A673 (cell line): ENCODE data around the gene FLOT2.

ENCODE experiments used
- EZH2 ChIP-seq: fragments of 200-600 bp; sonication (generic); IDR thresholded peaks from 2 replicates; pipeline ENCODE4 v1.6.1; 2017; ENCODE audit warnings: borderline replicate concordance, low read depth, mild to moderate bottlenecking, mixed read lengths, antibody characterized with exemption, low read length; ENCODE audit not compliant: poor library complexity, severe bottlenecking
- TF ChIP-seq, protein P1 (sequence below): fragments of 300-800, 200-600 bp; sonication (generic); conservative IDR thresholded peaks from 2 replicates; pipeline ENCODE4 v1.5.1; 2017; ENCODE audit warnings: low read depth, mild to moderate bottlenecking, antibody characterized with exemption, low read length, moderate library complexity, mixed read lengths

GRCh38 chr17:28918295-28918694 lies 20.8 kb upstream of the FLOT2 start:
- TF ChIP-seq, protein P1, sequence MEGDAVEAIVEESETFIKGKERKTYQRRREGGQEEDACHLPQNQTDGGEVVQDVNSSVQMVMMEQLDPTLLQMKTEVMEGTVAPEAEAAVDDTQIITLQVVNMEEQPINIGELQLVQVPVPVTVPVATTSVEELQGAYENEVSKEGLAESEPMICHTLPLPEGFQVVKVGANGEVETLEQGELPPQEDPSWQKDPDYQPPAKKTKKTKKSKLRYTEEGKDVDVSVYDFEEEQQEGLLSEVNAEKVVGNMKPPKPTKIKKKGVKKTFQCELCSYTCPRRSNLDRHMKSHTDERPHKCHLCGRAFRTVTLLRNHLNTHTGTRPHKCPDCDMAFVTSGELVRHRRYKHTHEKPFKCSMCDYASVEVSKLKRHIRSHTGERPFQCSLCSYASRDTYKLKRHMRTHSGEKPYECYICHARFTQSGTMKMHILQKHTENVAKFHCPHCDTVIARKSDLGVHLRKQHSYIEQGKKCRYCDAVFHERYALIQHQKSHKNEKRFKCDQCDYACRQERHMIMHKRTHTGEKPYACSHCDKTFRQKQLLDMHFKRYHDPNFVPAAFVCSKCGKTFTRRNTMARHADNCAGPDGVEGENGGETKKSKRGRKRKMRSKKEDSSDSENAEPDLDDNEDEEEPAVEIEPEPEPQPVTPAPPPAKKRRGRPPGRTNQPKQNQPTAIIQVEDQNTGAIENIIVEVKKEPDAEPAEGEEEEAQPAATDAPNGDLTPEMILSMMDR = no peak
- TF ChIP-seq EZH2 = no peak
